MM.1S (cell line): ENCODE results near the gene ZNF410.
"Not testable (repeated sequence)": the region's sequence is repeated elsewhere in the genome, so short reads cannot be mapped to it uniquely, and the experiment has no call there.

Experiments
- DNase-seq: peaks from one replicate; pipeline ENCODE4 v3.0.0-alpha.2; 2015
- H2AFZ ChIP-seq: fragments of 300-600 bp; sonication (generic); 2 replicates; pipeline ENCODE4 v1.6.0; 2016; ENCODE audit warnings: antibody characterized with exemption, low read length
- H3F3A ChIP-seq: fragments of 300-600 bp; sonication (generic); 2 replicates; pipeline ENCODE4 v1.6.1; 2016; ENCODE audit warnings: mild to moderate bottlenecking, antibody characterized with exemption, low read length, moderate library complexity, mixed read lengths; ENCODE audit not compliant: insufficient read depth
- H3K27ac ChIP-seq: fragments of 300-600 bp; sonication (generic); 2 replicates; pipeline ENCODE4 v1.5.1; 2016; ENCODE audit warnings: mild to moderate bottlenecking, low read length
- H3K27me3 ChIP-seq: fragments of 300-600 bp; sonication (generic); replicated peaks from 2 replicates; pipeline ENCODE4 v1.6.0; 2016; ENCODE audit warnings: low read length; ENCODE audit not compliant: insufficient read depth
- H3K36me3 ChIP-seq: fragments of 300-600 bp; sonication (generic); replicated peaks from 2 replicates; pipeline ENCODE4 v1.6.1; 2016; ENCODE audit warnings: mild to moderate bottlenecking, low read length, mixed read lengths; ENCODE audit not compliant: insufficient read depth
- H3K4me1 ChIP-seq: fragments of 300-600 bp; sonication (generic); 2 replicates; pipeline ENCODE4 v1.6.1; 2016; ENCODE audit warnings: low read length, mixed read lengths
- H3K4me2 ChIP-seq: fragments of 300-600 bp; sonication (generic); 2 replicates; pipeline ENCODE4 v1.6.0; 2016; ENCODE audit warnings: low read depth, low read length
- H3K4me3 ChIP-seq: fragments of 300-600 bp; sonication (generic); 2 replicates; pipeline ENCODE4 v1.5.1; 2016; ENCODE audit warnings: low read length, mixed read lengths
- H3K79me2 ChIP-seq: fragments of 300-600 bp; sonication (generic); 2 replicates; pipeline ENCODE4 v1.6.1; 2016; ENCODE audit warnings: mixed run types, low read length, mixed read lengths
- H3K9ac ChIP-seq: fragments of 300-600 bp; sonication (generic); 2 replicates; pipeline ENCODE4 v1.6.1; 2016; ENCODE audit warnings: low read length, mixed read lengths
- H3K9me2 ChIP-seq: fragments of 300-600 bp; sonication (generic); replicated peaks from 2 replicates; pipeline ENCODE4 v1.6.1; 2016; ENCODE audit warnings: mild to moderate bottlenecking, low read length, mixed read lengths; ENCODE audit not compliant: insufficient read depth
- H3K9me3 ChIP-seq: fragments of 300-600 bp; sonication (generic); replicated peaks from 2 replicates; pipeline ENCODE4 v1.6.1; 2016; ENCODE audit warnings: mild to moderate bottlenecking, low read length, mixed read lengths; ENCODE audit not compliant: insufficient read depth
- H4K20me1 ChIP-seq: fragments of 300-600 bp; sonication (generic); 2 replicates; pipeline ENCODE4 v1.6.1; 2016; ENCODE audit warnings: mild to moderate bottlenecking, low read length, moderate library complexity, mixed read lengths; ENCODE audit not compliant: insufficient read depth
- EZH2 ChIP-seq: fragments of 300-600 bp; sonication (generic); optimal IDR thresholded peaks from 2 replicates; pipeline ENCODE3; 2017; ENCODE audit warnings: low read depth, mild to moderate bottlenecking, antibody characterized with exemption, low read length, mixed read lengths
- EZH2phosphoT487 ChIP-seq: fragments of 300-600 bp; sonication (generic); IDR thresholded peaks from 2 replicates; pipeline ENCODE4 v1.6.1; 2018; ENCODE audit warnings: antibody characterized with exemption, low read length
- TF ChIP-seq, protein P1 (sequence below): fragments of 300-600 bp; sonication (generic); IDR thresholded peaks from 2 replicates; pipeline ENCODE4 v1.5.1; 2016; ENCODE audit warnings: antibody characterized with exemption, low read length, mixed read lengths

The ZNF410 gene, protein sequence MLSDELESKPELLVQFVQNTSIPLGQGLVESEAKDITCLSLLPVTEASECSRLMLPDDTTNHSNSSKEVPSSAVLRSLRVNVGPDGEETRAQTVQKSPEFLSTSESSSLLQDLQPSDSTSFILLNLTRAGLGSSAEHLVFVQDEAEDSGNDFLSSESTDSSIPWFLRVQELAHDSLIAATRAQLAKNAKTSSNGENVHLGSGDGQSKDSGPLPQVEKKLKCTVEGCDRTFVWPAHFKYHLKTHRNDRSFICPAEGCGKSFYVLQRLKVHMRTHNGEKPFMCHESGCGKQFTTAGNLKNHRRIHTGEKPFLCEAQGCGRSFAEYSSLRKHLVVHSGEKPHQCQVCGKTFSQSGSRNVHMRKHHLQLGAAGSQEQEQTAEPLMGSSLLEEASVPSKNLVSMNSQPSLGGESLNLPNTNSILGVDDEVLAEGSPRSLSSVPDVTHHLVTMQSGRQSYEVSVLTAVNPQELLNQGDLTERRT

DNA sequence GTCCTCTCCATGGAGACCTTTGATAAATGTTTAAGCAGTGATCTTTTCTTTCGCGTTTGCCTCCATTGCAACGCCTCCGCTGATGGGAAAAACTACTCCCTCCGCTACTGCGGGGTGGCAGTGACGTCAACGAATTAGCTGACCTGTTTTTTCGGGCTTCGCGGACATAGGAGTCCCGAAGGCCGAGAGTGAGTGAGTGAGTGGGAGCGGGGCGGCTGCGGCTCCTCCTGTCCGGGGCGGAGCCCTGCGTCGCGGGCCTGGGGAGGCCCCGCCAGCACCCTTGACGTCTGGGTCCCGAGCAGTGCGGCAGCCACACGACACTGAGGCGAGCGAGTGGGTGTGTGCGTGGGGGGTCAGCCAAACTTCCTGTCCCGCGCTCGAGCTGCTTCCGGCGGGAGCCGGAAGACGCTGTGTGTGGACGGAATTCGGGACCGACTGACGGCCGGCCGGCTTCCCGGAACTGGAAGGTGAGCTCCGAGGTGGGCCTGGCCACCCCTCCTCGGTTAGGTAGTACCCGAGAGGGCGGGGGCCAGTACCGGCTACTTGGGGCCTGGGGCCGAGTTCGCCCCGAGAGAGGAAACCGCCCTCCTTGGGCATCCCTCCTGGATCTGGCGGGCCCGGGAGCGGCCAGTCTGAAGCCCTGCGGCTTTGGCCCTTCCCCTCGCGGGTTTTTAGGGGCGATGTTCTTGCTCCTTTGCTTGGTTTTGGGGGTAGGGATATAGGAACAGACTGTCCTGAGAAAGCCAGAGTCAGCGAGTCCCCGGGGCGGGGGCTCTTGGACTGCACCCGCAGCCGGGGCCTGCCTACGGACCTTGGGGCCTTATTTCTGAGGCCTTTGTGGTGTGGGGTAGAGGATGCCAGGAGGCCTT is at the start of gene ZNF410:
Gene ZNF410 (plus strand): TSS at position 411 of the 869 bp plus-strand sequence. CDS start 5,317 bp downstream, outside the sequence.
- Histone ChIP-seq H3K27me3 (no peaks in the 10 kb centered on the region), H3K27ac (peak within 1 kb of the TSS; percentile 67), H3K4me2 (peak within 1 kb of the TSS; percentile 72), H3K4me3 (peak within 1 kb of the TSS; percentile 87), H3K9ac (peak within 1 kb of the TSS; percentile 88), H3K9me2 (no peaks in the 10 kb centered on the region), H3K36me3 (no peaks in the 10 kb centered on the region), H3K4me1 (0 out of 2 replicates have a peak, but pooled peaks cover 4% of the 10 kb centered on the region), H4K20me1 (no peaks in the 10 kb centered on the region), H2AFZ (peak within 1 kb of the TSS; percentile 77), H3K79me2 (peaks cover 54% of the 10 kb centered on the region), H3K9me3 (no peaks in the 10 kb centered on the region), H3F3A (peaks cover 3% of the 10 kb centered on the region; the same call in 1 of the 2 replicates)
- TF ChIP-seq, protein P1, sequence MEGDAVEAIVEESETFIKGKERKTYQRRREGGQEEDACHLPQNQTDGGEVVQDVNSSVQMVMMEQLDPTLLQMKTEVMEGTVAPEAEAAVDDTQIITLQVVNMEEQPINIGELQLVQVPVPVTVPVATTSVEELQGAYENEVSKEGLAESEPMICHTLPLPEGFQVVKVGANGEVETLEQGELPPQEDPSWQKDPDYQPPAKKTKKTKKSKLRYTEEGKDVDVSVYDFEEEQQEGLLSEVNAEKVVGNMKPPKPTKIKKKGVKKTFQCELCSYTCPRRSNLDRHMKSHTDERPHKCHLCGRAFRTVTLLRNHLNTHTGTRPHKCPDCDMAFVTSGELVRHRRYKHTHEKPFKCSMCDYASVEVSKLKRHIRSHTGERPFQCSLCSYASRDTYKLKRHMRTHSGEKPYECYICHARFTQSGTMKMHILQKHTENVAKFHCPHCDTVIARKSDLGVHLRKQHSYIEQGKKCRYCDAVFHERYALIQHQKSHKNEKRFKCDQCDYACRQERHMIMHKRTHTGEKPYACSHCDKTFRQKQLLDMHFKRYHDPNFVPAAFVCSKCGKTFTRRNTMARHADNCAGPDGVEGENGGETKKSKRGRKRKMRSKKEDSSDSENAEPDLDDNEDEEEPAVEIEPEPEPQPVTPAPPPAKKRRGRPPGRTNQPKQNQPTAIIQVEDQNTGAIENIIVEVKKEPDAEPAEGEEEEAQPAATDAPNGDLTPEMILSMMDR = no peak
- TF ChIP-seq EZH2 (no peak), EZH2phosphoT487 (no peak)
- DNase-seq = peak; percentile 81

DNA sequence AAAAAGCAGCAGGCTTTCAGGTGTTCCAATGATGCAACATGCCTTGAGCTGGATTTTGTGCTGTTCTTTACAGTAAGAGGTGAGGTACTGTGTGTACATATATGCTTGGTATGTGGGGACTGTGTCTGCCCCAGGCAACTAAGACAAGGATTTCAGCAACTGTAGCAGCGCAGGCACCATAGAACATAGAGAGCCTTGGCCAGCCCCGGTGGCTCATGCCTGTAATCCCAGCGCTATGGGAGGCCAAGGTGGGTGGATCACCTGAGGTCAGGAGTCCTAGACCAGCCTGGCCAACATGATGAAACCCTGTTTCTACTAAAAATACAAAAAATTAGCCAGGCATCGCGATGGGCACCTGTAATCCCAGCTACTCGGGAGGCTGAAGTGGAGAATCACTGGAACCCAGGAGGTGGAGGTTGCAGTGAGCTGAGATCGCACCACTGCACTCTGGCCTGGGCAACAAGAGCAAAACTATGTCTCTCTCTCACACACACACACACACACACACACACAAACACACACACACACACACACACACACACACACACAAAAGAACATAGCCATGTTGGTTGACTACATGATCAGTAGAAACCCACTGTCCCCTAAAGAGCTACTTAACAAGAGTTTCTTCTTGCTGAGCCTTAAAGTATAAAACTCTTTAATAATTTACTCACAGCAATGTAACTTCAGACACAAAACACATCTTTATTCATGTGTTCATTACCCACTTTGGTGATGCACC is 48.2 kb upstream of the ZNF410 start:
- not testable (repeated sequence) for H3K4me3 ChIP-seq, H3K9me3 ChIP-seq, H4K20me1 ChIP-seq, DNase-seq, H3K9me2 ChIP-seq, H3K27ac ChIP-seq, H3F3A ChIP-seq, H3K36me3 ChIP-seq, H3K9ac ChIP-seq, H3K4me1 ChIP-seq, H2AFZ ChIP-seq, H3K79me2 ChIP-seq, H3K27me3 ChIP-seq, H3K4me2 ChIP-seq

DNA sequence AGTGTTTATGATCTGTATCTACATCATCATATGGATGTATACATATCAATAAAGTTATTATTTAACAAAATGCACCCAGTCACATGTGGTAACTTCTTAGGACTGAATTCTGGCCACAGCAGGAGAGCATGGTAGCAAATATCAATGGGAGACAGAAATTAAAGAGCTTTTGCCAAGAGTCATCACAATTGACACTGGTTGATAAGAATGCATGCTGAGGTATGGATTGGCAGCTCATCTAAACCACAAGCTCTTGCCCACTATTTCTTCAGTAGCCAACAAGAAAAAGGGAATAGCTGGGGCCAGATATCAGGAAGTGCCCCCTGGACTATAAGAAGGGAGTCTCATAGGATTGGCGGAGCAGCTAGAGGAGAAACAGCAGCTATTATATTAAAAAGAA is 44.5 kb upstream of the ZNF410 start:
- Histone ChIP-seq H2AFZ (no peak overlapping the region), H3K9me2 (no peaks in the 10 kb centered on the region), H3K27ac (no peak overlapping the region), H3K4me3 (no peak overlapping the region), H3K36me3 (no peaks in the 10 kb centered on the region), H3K79me2 (no peaks in the 10 kb centered on the region), H3K4me2 (no peak overlapping the region), H4K20me1 (no peaks in the 10 kb centered on the region), H3K27me3 (no peaks in the 10 kb centered on the region), H3K9ac (no peak overlapping the region), H3F3A (no peaks in the 10 kb centered on the region), H3K4me1 (no peaks in the 10 kb centered on the region), H3K9me3 (no peaks in the 10 kb centered on the region)
- DNase-seq = no peak
- TF ChIP-seq EZH2 (no peak), EZH2phosphoT487 (no peak)
- TF ChIP-seq, protein P1 = no peak
